ENCODE data around the gene LCN1. TPM values are rescaled to one million over a fixed set of nuclear protein-coding genes. Genes with fewer than 3 reads are reported as not detected.

The LCN1 gene
- polyA plus RNA-seq, 3 donors: not detected

GRCh38 chr9:135567311-135567710 lies 46.1 kb downstream of the LCN1 start:
- Mint-ChIP-seq H3K9me3 (peaks cover 0 to 7% (median 3%) of the 10 kb centered on the region in 7 donors), H3K4me3 (no peak overlapping the region), H3K36me3 (no peaks in the 10 kb centered on the region), H3K27me3 (ENCODE audit: low read depth in 3 of 3) (peaks cover 0 to 8% (median 6%) of the 10 kb centered on the region in 3 donors), H3K27ac (no peak overlapping the region), H3K4me1 (no peaks in the 10 kb centered on the region)
- H3K27me3 ChIP-seq (ENCODE audit: control insufficient read depth in 2 of 2, insufficient read depth in 2 of 2, low read length in 2 of 2): no peaks in the 10 kb centered on the region
- intact Hi-C loops (cut with micrococcal nuclease): no loop called here
- no peak overlapping the region for H2AFZ ChIP-seq (ENCODE audit: insufficient read depth, low read depth, low read length, poor library complexity, severe bottlenecking)
- no peak overlapping the region for H3K4me2 ChIP-seq (replicated peaks; ENCODE audit: extremely low read depth, low read length, poor library complexity, severe bottlenecking)
- H3K4me1 ChIP-seq (ENCODE audit: control insufficient read depth in 1 of 2, insufficient read depth in 2 of 2, low read length in 2 of 2): no peaks in the 10 kb centered on the region
- no peaks in the 10 kb centered on the region for H4K20me1 ChIP-seq (ENCODE audit: insufficient read depth, low read length)
- H3K36me3 ChIP-seq (replicated peaks in 1 of 2; ENCODE audit: control insufficient read depth in 1 of 2, insufficient read depth in 2 of 2, low read length in 2 of 2): no peaks in the 10 kb centered on the region
- WGBS (ENCODE audit: insufficient coverage): 88% methylated on average over 6 of the region's 9 CpGs
- no peaks in the 10 kb centered on the region for H3K79me2 ChIP-seq (ENCODE audit: insufficient read depth, low read length)
- no peak overlapping the region for H3K9ac ChIP-seq (ENCODE audit: insufficient read depth, low read length, poor library complexity, severe bottlenecking)
- TF ChIP-seq CTCF (IDR thresholded peaks at IDR 0.05): no peak
- no peak for DNase-seq
- no peak overlapping the region for H3K4me3 ChIP-seq (replicated peaks in 1 of 3; ENCODE audit: low read depth in 2 of 3, low read length in 3 of 3)
- no peak overlapping the region for H3K27ac ChIP-seq (ENCODE audit: low read depth in 1 of 2, low read length in 2 of 2)
- no peaks in the 10 kb centered on the region for H3K9me3 ChIP-seq (replicated peaks in 1 of 2; ENCODE audit: control insufficient read depth in 1 of 2, insufficient read depth in 1 of 2, low read length in 2 of 2)

- H3K4me3 Mint-ChIP-seq: no peak overlapping the region
- no peaks in the 10 kb centered on the region for H4K20me1 ChIP-seq (ENCODE audit: insufficient read depth, low read length)
- H3K4me1 Mint-ChIP-seq: no peaks in the 10 kb centered on the region
- H3K9me3 Mint-ChIP-seq: peaks cover 0 to 5% (median 3%) of the 10 kb centered on the region in 7 donors
- H3K9ac ChIP-seq (ENCODE audit: insufficient read depth, low read length, poor library complexity, severe bottlenecking): no peak overlapping the region
- no peak overlapping the region for H3K27ac ChIP-seq (ENCODE audit: low read depth in 1 of 2, low read length in 2 of 2)
- H3K36me3 Mint-ChIP-seq: no peaks in the 10 kb centered on the region
- 80% methylated on average over 1 of the region's 6 CpGs for WGBS (ENCODE audit: insufficient coverage)
- intact Hi-C loops (cut with micrococcal nuclease): no loop called here
- H2AFZ ChIP-seq (ENCODE audit: insufficient read depth, low read depth, low read length, poor library complexity, severe bottlenecking): no peak overlapping the region
- H3K9me3 ChIP-seq (replicated peaks in 1 of 2; ENCODE audit: control insufficient read depth in 1 of 2, insufficient read depth in 1 of 2, low read length in 2 of 2): no peaks in the 10 kb centered on the region
- no peaks in the 10 kb centered on the region for H3K4me1 ChIP-seq (ENCODE audit: control insufficient read depth in 1 of 2, insufficient read depth in 2 of 2, low read length in 2 of 2)
- no peaks in the 10 kb centered on the region for H3K79me2 ChIP-seq (ENCODE audit: insufficient read depth, low read length)
- TF ChIP-seq CTCF (IDR thresholded peaks at IDR 0.05): no peak
- no peak overlapping the region for H3K27ac Mint-ChIP-seq
- H3K27me3 ChIP-seq (ENCODE audit: control insufficient read depth in 2 of 2, insufficient read depth in 2 of 2, low read length in 2 of 2): no peaks in the 10 kb centered on the region
- no peak overlapping the region for H3K4me3 ChIP-seq (replicated peaks in 1 of 3; ENCODE audit: low read depth in 2 of 3, low read length in 3 of 3)
- H3K4me2 ChIP-seq (replicated peaks; ENCODE audit: extremely low read depth, low read length, poor library complexity, severe bottlenecking): no peak overlapping the region
- no peak for DNase-seq
- H3K27me3 Mint-ChIP-seq (ENCODE audit: low read depth in 3 of 3): peaks cover 0 to 8% (median 6%) of the 10 kb centered on the region in 3 donors
- H3K36me3 ChIP-seq (replicated peaks in 1 of 2; ENCODE audit: control insufficient read depth in 1 of 2, insufficient read depth in 2 of 2, low read length in 2 of 2): no peaks in the 10 kb centered on the region
Observed at GRCh38 chr9:135568026-135568425, 46.8 kb downstream of the LCN1 start.

Measured in CD14-positive monocyte (primary cell).